GF-D8 (cell line): ENCODE data around the gene SPRED1.
"Not testable (repeated sequence)": the region's sequence is repeated elsewhere in the genome, so short reads cannot be mapped to it uniquely, and the experiment has no call there.

Source experiments
- DNase-seq: peaks from one replicate; lab custom pipeline; 2025; lab: John Stamatoyannopoulos, UW

SPRED1 gene

GRCh38 chr15:38237021-38237420, 15.6 kb upstream of the SPRED1 start:
- not testable (repeated sequence) for DNase-seq

- DNase-seq: no peak
Measured at GRCh38 chr15:38238311-38238710, 14.3 kb upstream of the SPRED1 start.

- no peak for DNase-seq
Measured at GRCh38 chr15:38242055-38242454, 10.6 kb upstream of the SPRED1 start.

GRCh38 chr15:38243278-38244055, 9.2 kb upstream of the SPRED1 start:
- no peak for DNase-seq

GRCh38 chr15:38247336-38247735, 5.3 kb upstream of the SPRED1 start:
- no peak for DNase-seq

GRCh38 chr15:38253351-38253781, 730 bp downstream of the SPRED1 start:
- DNase-seq: no peak

- peak; percentile 31 for DNase-seq
Measured at GRCh38 chr15:38254051-38254883, 1.6 kb downstream of the SPRED1 start.

- no peak for DNase-seq
Measured at GRCh38 chr15:38255690-38256089, 3.1 kb downstream of the SPRED1 start.

- DNase-seq: no peak
Measured at GRCh38 chr15:38257676-38258075, 5.0 kb downstream of the SPRED1 start.

- no peak for DNase-seq
Measured at GRCh38 chr15:38259134-38259533, 6.5 kb downstream of the SPRED1 start.

GRCh38 chr15:38260077-38260476, 7.4 kb downstream of the SPRED1 start:
- no peak for DNase-seq

GRCh38 chr15:38263251-38263650, 10.6 kb downstream of the SPRED1 start:
- DNase-seq: no peak

GRCh38 chr15:38263996-38264395, 11.4 kb downstream of the SPRED1 start:
- DNase-seq: no peak

- no peak for DNase-seq
Measured at GRCh38 chr15:38266247-38266986, 13.8 kb downstream of the SPRED1 start.

- no peak for DNase-seq
Measured at GRCh38 chr15:38267421-38268022, 14.9 kb downstream of the SPRED1 start.

- no peak for DNase-seq
Measured at GRCh38 chr15:38271144-38271543, 18.5 kb downstream of the SPRED1 start.

- no peak for DNase-seq
Measured at GRCh38 chr15:38271895-38272294, 19.3 kb downstream of the SPRED1 start.

- DNase-seq: not testable (repeated sequence)
Measured at GRCh38 chr15:38272431-38272830, 19.8 kb downstream of the SPRED1 start.

- DNase-seq: no peak
Measured at GRCh38 chr15:38274135-38274534, 21.5 kb downstream of the SPRED1 start.

GRCh38 chr15:38275959-38276358, 23.3 kb downstream of the SPRED1 start:
- no peak for DNase-seq

- not testable (repeated sequence) for DNase-seq
Measured at GRCh38 chr15:38277281-38277680, 24.6 kb downstream of the SPRED1 start.

- no peak for DNase-seq
Measured at GRCh38 chr15:38281031-38281430, 28.4 kb downstream of the SPRED1 start.
